ENCODE data around the gene TRMT44.
A peak's percentile ranks its signal among the peaks of the same experiment; 100 is the strongest.

The TRMT44 gene

GRCh38 chr4:8440492-8441311 lies at the start of gene TRMT44, which contains the start of gene ACOX3:
Gene TRMT44, plus strand, starts transcription at chr4:8440777. Its CDS starts 46 bp downstream, at chr4:8440823.
Gene ACOX3, minus strand, starts transcription at chr4:8440723. Its CDS starts 24,202 bp downstream, at chr4:8416521.
- peak; percentile 95 to 97 for DNase-seq

- no peak for DNase-seq
Observed at GRCh38 chr4:8391071-8391470, 49.5 kb upstream of the TRMT44 start.

- no peak for DNase-seq
Observed at GRCh38 chr4:8391972-8392371, 48.6 kb upstream of the TRMT44 start.

GRCh38 chr4:8392591-8393190 lies 47.9 kb upstream of the TRMT44 start:
- DNase-seq = peak in 1 of 2 donors; percentile 9

- no peak for DNase-seq
Observed at GRCh38 chr4:8393593-8394038, 47.0 kb upstream of the TRMT44 start.

GRCh38 chr4:8394061-8394519 lies 46.5 kb upstream of the TRMT44 start:
- no peak for DNase-seq

GRCh38 chr4:8394806-8395205 lies 45.8 kb upstream of the TRMT44 start:
- no peak for DNase-seq

GRCh38 chr4:8395504-8396296 lies 44.9 kb upstream of the TRMT44 start:
- no peak for DNase-seq

GRCh38 chr4:8396762-8397406 lies 43.7 kb upstream of the TRMT44 start:
- DNase-seq = no peak

- no peak for DNase-seq
Observed at GRCh38 chr4:8398347-8398746, 42.2 kb upstream of the TRMT44 start.

GRCh38 chr4:8399298-8399697 lies 41.3 kb upstream of the TRMT44 start:
- DNase-seq = no peak

- no peak for DNase-seq
Observed at GRCh38 chr4:8400632-8401325, 39.8 kb upstream of the TRMT44 start.

- no peak for DNase-seq
Observed at GRCh38 chr4:8401665-8402064, 38.9 kb upstream of the TRMT44 start.

GRCh38 chr4:8402181-8402597 lies 38.4 kb upstream of the TRMT44 start:
- DNase-seq = no peak

GRCh38 chr4:8402640-8403039 lies 37.9 kb upstream of the TRMT44 start:
- no peak for DNase-seq

GRCh38 chr4:8403173-8403753 lies 37.3 kb upstream of the TRMT44 start:
- DNase-seq = peak; percentile 70 to 71

GRCh38 chr4:8403976-8404375 lies 36.6 kb upstream of the TRMT44 start:
- DNase-seq = no peak

- no peak for DNase-seq
Observed at GRCh38 chr4:8404791-8405515, 35.6 kb upstream of the TRMT44 start.

GRCh38 chr4:8405516-8405875 lies 35.1 kb upstream of the TRMT44 start:
- no peak for DNase-seq

- DNase-seq = peak in 1 of 2 donors; percentile 41
Observed at GRCh38 chr4:8406887-8407286, 33.7 kb upstream of the TRMT44 start.

GRCh38 chr4:8407316-8407715 lies 33.3 kb upstream of the TRMT44 start:
- DNase-seq = no peak
